Chondrocyte (in vitro differentiated cells): ENCODE results near the gene CDK18. TPM values are rescaled to one million over a fixed set of nuclear protein-coding genes. Genes with fewer than 3 reads are reported as not detected.

Experiments
- DNase-seq: peaks from one replicate; pipeline ENCODE4 v3.0.0; 2021; ENCODE audit warnings: mixed read lengths, low spot score
- H3K27ac Mint-ChIP-seq: one replicate; pipeline ENCODE4 v1.8.0; 2021; ENCODE audit warnings: mild to moderate bottlenecking, moderate library complexity, mixed read lengths; ENCODE audit not compliant: unreplicated experiment
- H3K27me3 Mint-ChIP-seq: 2 replicates; pipeline ENCODE4 v1.8.0; 2021; ENCODE audit warnings: low read depth, mixed read lengths
- H3K36me3 Mint-ChIP-seq: 2 replicates; pipeline ENCODE4 v1.8.0; 2021; ENCODE audit warnings: low read depth, mixed read lengths
- H3K4me1 Mint-ChIP-seq: 2 replicates; pipeline ENCODE4 v1.8.0; 2021; ENCODE audit warnings: low read depth, mild to moderate bottlenecking, mixed read lengths
- H3K4me3 Mint-ChIP-seq: one replicate; pipeline ENCODE4 v1.8.0; 2021; ENCODE audit warnings: mild to moderate bottlenecking, moderate library complexity, mixed read lengths; ENCODE audit not compliant: unreplicated experiment
- H3K9me3 Mint-ChIP-seq: 2 replicates; pipeline ENCODE4 v1.8.0; 2021; ENCODE audit warnings: low read depth, mixed read lengths
- total RNA-seq: library from RNA; stranded (reverse); gene quantifications from 3 replicates; pipeline ENCODE4 v1.2.1, GENCODE V29; 2021
- TF ChIP-seq, protein P1 (sequence below): fragments of 200-600 bp; sonication (generic); IDR thresholded peaks from 2 replicates; pipeline ENCODE4 v1.5.0; 2021; ENCODE audit warnings: antibody characterized with exemption, mild to moderate bottlenecking, moderate library complexity

Gene CDK18
- total RNA-seq, 1 donor from 2014 or later, result 17.3 TPM

DNA sequence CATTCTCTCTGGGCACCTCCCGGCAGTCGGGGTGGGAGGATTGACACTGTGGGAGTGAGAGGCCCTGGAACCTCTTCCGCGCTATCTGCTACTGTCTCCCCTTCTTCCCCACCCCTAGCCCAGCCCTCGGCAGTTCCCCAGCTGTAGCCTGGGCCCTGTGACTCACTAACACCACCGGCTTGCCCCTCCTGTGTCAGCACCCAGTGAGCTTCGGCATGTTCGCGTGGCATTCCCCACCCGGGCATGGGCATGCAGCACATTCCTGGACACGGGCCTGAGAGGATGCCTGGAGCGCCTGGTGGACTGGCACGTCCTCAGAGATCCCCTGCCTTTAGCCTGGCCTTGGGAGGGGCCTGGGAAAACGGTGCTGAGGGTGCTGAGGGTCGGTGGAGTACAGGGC, 1.3 kb downstream of the CDK18 start:
- H3K9me3 Mint-ChIP-seq, result no peaks in the 10 kb centered on the region
- TF ChIP-seq, protein P1, sequence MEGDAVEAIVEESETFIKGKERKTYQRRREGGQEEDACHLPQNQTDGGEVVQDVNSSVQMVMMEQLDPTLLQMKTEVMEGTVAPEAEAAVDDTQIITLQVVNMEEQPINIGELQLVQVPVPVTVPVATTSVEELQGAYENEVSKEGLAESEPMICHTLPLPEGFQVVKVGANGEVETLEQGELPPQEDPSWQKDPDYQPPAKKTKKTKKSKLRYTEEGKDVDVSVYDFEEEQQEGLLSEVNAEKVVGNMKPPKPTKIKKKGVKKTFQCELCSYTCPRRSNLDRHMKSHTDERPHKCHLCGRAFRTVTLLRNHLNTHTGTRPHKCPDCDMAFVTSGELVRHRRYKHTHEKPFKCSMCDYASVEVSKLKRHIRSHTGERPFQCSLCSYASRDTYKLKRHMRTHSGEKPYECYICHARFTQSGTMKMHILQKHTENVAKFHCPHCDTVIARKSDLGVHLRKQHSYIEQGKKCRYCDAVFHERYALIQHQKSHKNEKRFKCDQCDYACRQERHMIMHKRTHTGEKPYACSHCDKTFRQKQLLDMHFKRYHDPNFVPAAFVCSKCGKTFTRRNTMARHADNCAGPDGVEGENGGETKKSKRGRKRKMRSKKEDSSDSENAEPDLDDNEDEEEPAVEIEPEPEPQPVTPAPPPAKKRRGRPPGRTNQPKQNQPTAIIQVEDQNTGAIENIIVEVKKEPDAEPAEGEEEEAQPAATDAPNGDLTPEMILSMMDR, result no peak
- H3K27me3 Mint-ChIP-seq, result no peaks in the 10 kb centered on the region
- H3K4me3 Mint-ChIP-seq, result peak overlapping the region; percentile 71
- H3K4me1 Mint-ChIP-seq, result peaks cover 40% of the 10 kb centered on the region
- H3K27ac Mint-ChIP-seq, result peak overlapping the region; percentile 75
- no peaks in the 10 kb centered on the region for H3K36me3 Mint-ChIP-seq
- DNase-seq, result no peak

DNA sequence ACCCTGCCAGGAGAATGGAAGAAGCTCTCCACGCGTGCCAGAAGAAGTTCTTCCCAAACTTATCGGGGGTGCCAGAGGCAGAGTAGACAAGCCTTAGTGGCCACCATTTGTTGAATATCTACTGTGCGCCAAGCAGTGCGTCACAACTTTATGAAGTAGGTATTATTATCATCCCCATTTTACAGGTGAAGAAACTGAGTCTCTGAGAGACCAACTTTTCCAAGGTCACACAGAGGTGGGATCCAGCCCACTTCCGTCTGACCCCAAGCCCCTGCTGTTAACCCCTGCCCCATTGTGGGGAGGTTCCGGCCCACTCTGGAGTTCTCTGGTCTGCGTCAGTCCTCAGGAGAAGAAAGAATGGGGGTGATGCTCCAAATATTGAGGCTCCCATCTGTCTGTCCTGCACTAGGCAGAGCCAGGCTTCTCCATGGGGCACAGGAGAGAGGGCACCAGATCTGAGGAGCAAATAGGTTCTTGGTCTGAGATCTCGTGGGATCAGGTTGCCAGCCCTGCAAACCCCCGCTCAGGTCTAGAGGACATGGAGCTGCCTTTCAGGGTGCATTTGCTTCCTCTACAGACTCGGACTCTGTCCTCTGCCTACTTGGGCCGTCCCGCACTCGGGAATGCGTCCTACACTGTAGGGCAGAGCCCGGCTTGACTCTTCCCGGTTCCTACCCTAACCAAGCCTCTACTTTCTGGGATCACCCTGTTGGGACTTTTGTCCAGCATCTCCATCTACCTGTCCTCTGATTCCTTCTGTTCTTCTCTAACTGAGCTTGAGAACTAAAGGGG, 2.1 kb downstream of the CDK18 start:
- DNase-seq, result no peak
- no peaks in the 10 kb centered on the region for H3K27me3 Mint-ChIP-seq
- no peaks in the 10 kb centered on the region for H3K9me3 Mint-ChIP-seq
- H3K4me1 Mint-ChIP-seq, result peaks cover 41% of the 10 kb centered on the region
- H3K27ac Mint-ChIP-seq, result peak overlapping the region; percentile 64
- TF ChIP-seq, protein P1, result no peak
- H3K4me3 Mint-ChIP-seq, result no peak overlapping the region
- no peaks in the 10 kb centered on the region for H3K36me3 Mint-ChIP-seq

DNA sequence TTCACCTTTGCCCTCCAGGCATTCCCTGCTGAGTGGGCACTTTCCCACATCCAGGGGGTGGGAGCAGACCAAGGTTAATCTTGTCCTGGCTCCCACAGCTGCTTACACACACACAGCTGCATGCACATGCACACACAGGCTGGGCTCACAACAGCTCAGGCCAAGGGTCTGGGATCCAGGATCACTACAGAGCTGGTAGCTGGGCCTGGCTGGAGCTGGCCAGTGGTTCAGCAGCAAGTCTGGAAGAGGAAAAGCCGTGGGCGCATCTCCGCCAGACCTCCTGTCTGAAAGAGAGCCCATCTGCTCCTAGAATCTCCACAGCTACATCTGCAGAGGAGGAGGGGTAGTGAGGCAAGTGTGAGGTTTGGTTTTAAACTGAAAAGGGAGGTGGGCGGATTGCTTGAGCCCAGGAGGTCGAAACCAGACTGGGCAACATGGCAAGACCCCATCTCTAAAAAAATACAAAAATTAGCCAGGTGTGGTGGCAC, 3.8 kb downstream of the CDK18 start:
- TF ChIP-seq, protein P1, result no peak
- H3K4me1 Mint-ChIP-seq, result peaks cover 58% of the 10 kb centered on the region
- H3K36me3 Mint-ChIP-seq, result no peaks in the 10 kb centered on the region
- no peak for DNase-seq
- H3K27me3 Mint-ChIP-seq, result no peaks in the 10 kb centered on the region
- H3K9me3 Mint-ChIP-seq, result no peaks in the 10 kb centered on the region
- no peak overlapping the region for H3K27ac Mint-ChIP-seq
- peak overlapping the region; percentile 22 for H3K4me3 Mint-ChIP-seq

DNA sequence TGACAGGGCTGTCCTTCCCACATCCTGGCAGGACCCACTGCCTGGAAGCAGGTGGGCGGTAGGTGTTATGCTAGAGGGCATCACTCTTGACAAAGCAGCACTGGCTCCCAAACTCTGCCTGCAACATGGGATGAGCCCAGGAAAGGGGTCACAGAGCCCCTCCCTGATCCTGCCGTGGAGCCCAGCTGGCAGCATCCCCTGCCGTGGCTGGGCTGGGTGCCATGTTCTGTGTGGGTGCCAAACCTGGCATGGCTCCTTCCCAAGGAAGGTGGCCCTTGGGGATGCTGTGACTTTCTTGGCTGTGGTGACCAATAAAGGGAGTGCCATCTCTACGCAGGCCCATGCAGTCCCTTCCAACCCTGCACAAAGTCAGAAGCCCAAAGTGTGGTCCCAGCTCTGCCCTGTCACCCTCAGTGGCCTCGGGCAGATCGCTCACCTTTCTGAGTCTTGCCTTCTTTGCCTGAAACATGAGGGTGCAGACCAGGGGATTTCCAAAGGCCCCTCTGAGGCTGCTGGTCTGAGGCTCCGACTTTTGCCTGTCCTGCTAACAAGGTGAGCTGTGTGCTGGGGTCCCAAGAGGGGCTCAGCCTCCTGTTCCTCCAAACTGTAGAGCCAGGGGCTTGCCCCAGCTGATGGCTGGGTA, 6.0 kb downstream of the CDK18 start:
- TF ChIP-seq, protein P1, result no peak
- DNase-seq, result no peak
- no peak overlapping the region for H3K4me3 Mint-ChIP-seq
- no peaks in the 10 kb centered on the region for H3K27me3 Mint-ChIP-seq
- no peaks in the 10 kb centered on the region for H3K9me3 Mint-ChIP-seq
- peak overlapping the region; percentile 34 for H3K27ac Mint-ChIP-seq
- no peaks in the 10 kb centered on the region for H3K36me3 Mint-ChIP-seq
- peaks cover 60% of the 10 kb centered on the region for H3K4me1 Mint-ChIP-seq

DNA sequence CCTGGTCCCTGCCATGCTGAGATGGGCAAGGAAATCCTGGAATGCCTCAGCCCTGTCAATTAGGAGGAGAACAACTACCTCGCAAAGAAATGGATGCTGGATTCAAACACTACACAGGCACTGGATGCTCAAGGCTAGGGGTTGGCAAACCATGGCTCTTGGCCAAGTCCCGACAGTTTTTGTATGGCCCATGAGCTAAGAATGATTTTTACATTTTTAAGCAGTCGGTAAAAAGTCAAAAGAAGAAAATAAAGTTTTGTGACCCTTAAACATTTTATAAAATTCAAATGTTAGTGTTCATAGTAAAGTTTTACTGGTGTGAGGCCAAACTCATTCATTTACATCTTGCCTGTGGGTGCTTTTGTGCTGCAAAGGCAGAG, 6.5 kb downstream of the CDK18 start:
- H3K36me3 Mint-ChIP-seq, result no peaks in the 10 kb centered on the region
- no peaks in the 10 kb centered on the region for H3K9me3 Mint-ChIP-seq
- no peak overlapping the region for H3K4me3 Mint-ChIP-seq
- H3K4me1 Mint-ChIP-seq, result peaks cover 60% of the 10 kb centered on the region
- H3K27me3 Mint-ChIP-seq, result no peaks in the 10 kb centered on the region
- TF ChIP-seq, protein P1, result no peak
- no peak for DNase-seq
- H3K27ac Mint-ChIP-seq, result peak overlapping the region; percentile 34
